ENCODE data around the gene DGKG. TPM values are rescaled to one million over a fixed set of nuclear protein-coding genes. Genes with fewer than 3 reads are reported as not detected.

Gene DGKG
- total RNA-seq, 4 donors from 2014 or later: 1.1 to 9.5 (median 1.7) TPM

GRCh38 chr3:186315581-186316354 lies 46.3 kb downstream of the DGKG start:
- TF ChIP-seq CTCF (IDR thresholded peaks at IDR 0.05) (no peak), POLR2A (IDR thresholded peaks at IDR 0.05) (no peak)
- DNase-seq (ENCODE audit: low spot score in 2 of 2): no peak
- H3K4me3 ChIP-seq (ENCODE audit: low read depth, poor library complexity, severe bottlenecking): no peak overlapping the region
- WGBS, 2 donors: 88 to 89% methylated on average over 5 of the region's 5 CpGs
- intact Hi-C loops (cut with DNase I; ENCODE audit: low total_unique reads): no loop called here

GRCh38 chr3:186314896-186315295 lies 47.1 kb downstream of the DGKG start:
- DNase-seq (ENCODE audit: low spot score in 2 of 2): no peak
- intact Hi-C loops (cut with DNase I; ENCODE audit: low total_unique reads): no loop called here
- TF ChIP-seq POLR2A (IDR thresholded peaks at IDR 0.05) (no peak), CTCF (IDR thresholded peaks at IDR 0.05) (no peak)
- H3K4me3 ChIP-seq (ENCODE audit: low read depth, poor library complexity, severe bottlenecking): no peak overlapping the region
- WGBS, 2 donors: 88 to 99% methylated on average over 3 of the region's 3 CpGs

GRCh38 chr3:186311441-186311840 lies 50.6 kb downstream of the DGKG start:
- DNase-seq (ENCODE audit: low spot score in 2 of 2): no peak
- 89 to 92% methylated on average over 3 of the region's 3 CpGs for WGBS, 2 donors
- intact Hi-C loops (cut with DNase I; ENCODE audit: low total_unique reads): no loop called here
- no peak overlapping the region for H3K4me3 ChIP-seq (ENCODE audit: low read depth, poor library complexity, severe bottlenecking)
- TF ChIP-seq POLR2A (IDR thresholded peaks at IDR 0.05) (no peak), CTCF (IDR thresholded peaks at IDR 0.05) (no peak)

- 76% methylated on average over 1 of the region's 1 CpG for WGBS, 2 donors
- H3K4me3 ChIP-seq (ENCODE audit: low read depth, poor library complexity, severe bottlenecking): no peak overlapping the region
- intact Hi-C loops (cut with DNase I; ENCODE audit: low total_unique reads): no loop called here
- TF ChIP-seq CTCF (IDR thresholded peaks at IDR 0.05) (no peak), POLR2A (IDR thresholded peaks at IDR 0.05) (no peak)
- DNase-seq (ENCODE audit: low spot score in 2 of 2): no peak
Observed at GRCh38 chr3:186308549-186308948, 53.5 kb downstream of the DGKG start.

GRCh38 chr3:186307594-186308221 lies 54.3 kb downstream of the DGKG start:
- no peak for DNase-seq (ENCODE audit: low spot score in 2 of 2)
- 54 to 64% methylated on average over 3 of the region's 3 CpGs for WGBS, 2 donors
- intact Hi-C loops (cut with DNase I; ENCODE audit: low total_unique reads): no loop called here
- TF ChIP-seq CTCF (IDR thresholded peaks at IDR 0.05): no peak
- no peak for TF ChIP-seq POLR2A (IDR thresholded peaks at IDR 0.05)
- no peak overlapping the region for H3K4me3 ChIP-seq (ENCODE audit: low read depth, poor library complexity, severe bottlenecking)

All from lower leg skin (tissue), 4 donors.